Spleen (tissue), 11 donors: ENCODE measurements around the gene MFF. TPM values are rescaled to one million over a fixed set of nuclear protein-coding genes. Genes with fewer than 3 reads are reported as not detected.

Experiments
- DNase-seq: peaks from one replicate; pipeline ENCODE4 v3.0.0-alpha.2; 2020
- H3K27ac ChIP-seq, 8 donors: fragments of 200-600 bp; sonication (generic) in 7 of 8; 1 replicate in 4 of 8; 2 replicates in 4 of 8; pipeline versions ENCODE4 v1.5.0 to v1.8.0; 2016 to 2021; ENCODE audit warnings: inconsistent platforms in 4 of 8, mild to moderate bottlenecking in 4 of 8, moderate library complexity in 1 of 8
- H3K27me3 ChIP-seq, 7 donors: fragments of 200-600 bp; sonication (generic) in 6 of 7; replicated peaks in 1 of 7; 1 replicate in 4 of 7; 2 replicates in 3 of 7; pipeline versions ENCODE4 v1.5.0 to v1.8.0; 2016 to 2021; ENCODE audit warnings: inconsistent platforms in 3 of 7, mild to moderate bottlenecking in 1 of 7
- H3K36me3 ChIP-seq, 6 donors: fragments of 200-600 bp; sonication (generic) in 5 of 6; 1 replicate in 4 of 6; 2 replicates in 2 of 6; pipeline versions ENCODE4 v1.5.0 to v1.8.0; 2016 to 2021; ENCODE audit warnings: inconsistent platforms in 2 of 6
- H3K4me1 ChIP-seq, 6 donors: fragments of 200-600 bp; sonication (generic) in 5 of 6; 1 replicate in 3 of 6; 2 replicates in 3 of 6; pipeline versions ENCODE4 v1.5.0 to v1.8.0; 2016 to 2021; ENCODE audit warnings: inconsistent platforms in 3 of 6
- H3K4me3 ChIP-seq, 8 donors: fragments of 200-600 bp; sonication (generic) in 7 of 8; 1 replicate in 4 of 8; 2 replicates in 4 of 8; pipeline versions ENCODE4 v1.5.0 to v1.8.0; 2016 to 2021; ENCODE audit warnings: inconsistent platforms in 4 of 8, mild to moderate bottlenecking in 4 of 8, moderate library complexity in 2 of 8
- H3K9me3 ChIP-seq, 8 donors: fragments of 200-600 bp; sonication (generic) in 7 of 8; 1 replicate in 4 of 8; 2 replicates in 4 of 8; pipeline versions ENCODE4 v1.5.0 to v1.8.0; 2016 to 2021; ENCODE audit warnings: inconsistent platforms in 4 of 8
- POLR2A ChIP-seq, 3 donors: fragments of 450-650 bp; IDR thresholded peaks; one replicate each; pipeline ENCODE4 v1.5.1; 2017; ENCODE audit warnings: antibody characterized with exemption in 3 of 3, mild to moderate bottlenecking in 1 of 3
- POLR2AphosphoS5 ChIP-seq, 3 donors: sonication (generic); formaldehyde crosslinking; IDR thresholded peaks; one replicate each; pipeline ENCODE4 v1.5.1; 2017; ENCODE audit warnings: antibody characterized with exemption in 3 of 3
- WGBS, 5 donors: extraction: QIAGEN DNeasy Blood & Tissue Kit in 3 of 5; methylation state at CpG; one replicate each; pipeline versions ENCODE4 v1.1.5 to v1.1.7; 2013 to 2018; 5-methylcytosine and 5-hydroxymethylcytosine counted together
- intact Hi-C: fragments of 100-400 bp; cut with DNase I; formaldehyde crosslinking; loops from one replicate; pipeline ENCODE4 v1.15.0; 2023; ENCODE audit warnings: low total_unique reads
- polyA plus RNA-seq, 3 donors: library from polyadenylated mRNA; stranded (reverse); fragments of 200-250 nt; gene quantifications; one replicate each; pipeline ENCODE4 v1.2.1, GENCODE V29; 2013
- total RNA-seq, 7 donors: library from RNA; depleted of rRNA in 3 of 7; stranded (reverse); fragments of >200 nt in 3 of 7; fragmentation: NEBNext Ultra II Directional in 4 of 7; extraction: Animal tissue kit (Norgen Biotek cat#: 25700) in 4 of 7; gene quantifications; one replicate each; pipeline versions ENCODE4 v1.1.0 to v1.2.1, GENCODE V29; 2016 to 2021
- TF ChIP-seq, protein P1 (sequence below), 11 experiments: fragments of 200-600 bp in 7 of 11; fragments of 450-650 bp in 4 of 11; sonication (generic) in 4 of 11; IDR thresholded peaks in 8 of 11; conservative IDR thresholded peaks in 3 of 11; 1 replicate in 7 of 11; 2 replicates in 4 of 11; pipeline versions ENCODE4 v1.4.0 to v1.8.0; 2016 to 2021; ENCODE audit warnings: antibody characterized with exemption in 11 of 11, inconsistent platforms in 4 of 11, mild to moderate bottlenecking in 1 of 11
- donor health status: healthy with polysubstance abuse.
- donor health status: DM: no; HTN: no; CAD: no; lungs with moderate emphysema.
- donor health status: DM: no; HTN: no; CAD: no.
- donor health status: Bipolar disorder and iron deficiency.
- donor health status: healthy.
- donor health status: DM: no; HTN: no; CAD: no.
- donor health status: DM: yes; HTN: yes; CAD: no.

The MFF gene
- total and polyA plus RNA-seq, 10 donors: 59.3 to 134 (median 75.5) TPM

GRCh38 chr2:227339098-227339599, 14.1 kb downstream of the MFF start:
- Histone ChIP-seq H3K27me3 (no peaks in the 10 kb centered on the region), H3K4me3 (no peak overlapping the region), H3K27ac (no peak overlapping the region), H3K9me3 (no peaks in the 10 kb centered on the region), H3K4me1 (peaks cover 0 to 9% (median 0%) of the 10 kb centered on the region in 6 donors), H3K36me3 (peaks cover 0 to 91% (median 32%) of the 10 kb centered on the region in 6 donors)
- WGBS, 5 donors: 92 to 98% (median 95%) methylated on average over 2 of the region's 2 CpGs
- TF ChIP-seq POLR2AphosphoS5 (IDR thresholded peaks at IDR 0.05) (no peak), POLR2A (IDR thresholded peaks at IDR 0.05) (no peak)
- TF ChIP-seq, protein P1, sequence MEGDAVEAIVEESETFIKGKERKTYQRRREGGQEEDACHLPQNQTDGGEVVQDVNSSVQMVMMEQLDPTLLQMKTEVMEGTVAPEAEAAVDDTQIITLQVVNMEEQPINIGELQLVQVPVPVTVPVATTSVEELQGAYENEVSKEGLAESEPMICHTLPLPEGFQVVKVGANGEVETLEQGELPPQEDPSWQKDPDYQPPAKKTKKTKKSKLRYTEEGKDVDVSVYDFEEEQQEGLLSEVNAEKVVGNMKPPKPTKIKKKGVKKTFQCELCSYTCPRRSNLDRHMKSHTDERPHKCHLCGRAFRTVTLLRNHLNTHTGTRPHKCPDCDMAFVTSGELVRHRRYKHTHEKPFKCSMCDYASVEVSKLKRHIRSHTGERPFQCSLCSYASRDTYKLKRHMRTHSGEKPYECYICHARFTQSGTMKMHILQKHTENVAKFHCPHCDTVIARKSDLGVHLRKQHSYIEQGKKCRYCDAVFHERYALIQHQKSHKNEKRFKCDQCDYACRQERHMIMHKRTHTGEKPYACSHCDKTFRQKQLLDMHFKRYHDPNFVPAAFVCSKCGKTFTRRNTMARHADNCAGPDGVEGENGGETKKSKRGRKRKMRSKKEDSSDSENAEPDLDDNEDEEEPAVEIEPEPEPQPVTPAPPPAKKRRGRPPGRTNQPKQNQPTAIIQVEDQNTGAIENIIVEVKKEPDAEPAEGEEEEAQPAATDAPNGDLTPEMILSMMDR (IDR thresholded peaks at IDR 0.05 in 8 of 11, conservative IDR thresholded peaks at IDR 0.05 in 3 of 11): no peak
- intact Hi-C loops: no loop called here
- no peak for DNase-seq

- 79 to 82% (median 80%) methylated on average over 6 of the region's 6 CpGs for WGBS, 5 donors
- no peak for TF ChIP-seq POLR2AphosphoS5 (IDR thresholded peaks at IDR 0.05)
- TF ChIP-seq POLR2A (IDR thresholded peaks at IDR 0.05): no peak
- TF ChIP-seq, protein P1 (IDR thresholded peaks at IDR 0.05 in 8 of 11, conservative IDR thresholded peaks at IDR 0.05 in 3 of 11): no peak
- H3K4me1 ChIP-seq: peaks cover 0 to 9% (median 0%) of the 10 kb centered on the region in 6 donors
- peaks cover 0 to 84% (median 28%) of the 10 kb centered on the region in 6 donors for H3K36me3 ChIP-seq
- H3K27me3 ChIP-seq: no peaks in the 10 kb centered on the region
- no peak overlapping the region for H3K27ac ChIP-seq
- H3K4me3 ChIP-seq: no peak overlapping the region
- no peak for DNase-seq
- intact Hi-C loops: no loop called here
- no peaks in the 10 kb centered on the region for H3K9me3 ChIP-seq
These were observed 15.1 kb downstream of the MFF start for GRCh38 chr2:227340106-227340505.

DNA sequence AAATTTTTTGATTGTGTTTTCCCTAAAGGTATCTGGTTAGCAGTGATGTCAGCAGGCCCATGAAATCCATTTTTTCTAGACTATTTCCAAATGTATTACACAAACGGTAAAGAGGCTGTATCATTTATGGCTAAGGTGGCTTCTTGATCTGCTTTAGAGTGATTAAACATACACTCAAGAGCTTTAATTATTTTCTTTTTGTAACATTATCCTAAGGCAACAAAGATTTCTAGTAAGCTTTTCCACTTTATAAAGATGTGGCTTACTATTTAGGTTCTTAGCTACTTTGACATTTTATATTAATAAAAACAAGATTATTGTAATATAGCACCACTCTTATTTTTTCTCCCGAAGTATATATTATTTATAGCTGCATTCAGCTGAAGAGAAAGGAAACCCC, 16.5 kb downstream of the MFF start:
- no peaks in the 10 kb centered on the region for H3K4me1 ChIP-seq
- H3K27me3 ChIP-seq: no peaks in the 10 kb centered on the region
- TF ChIP-seq POLR2A (IDR thresholded peaks at IDR 0.05) (no peak), POLR2AphosphoS5 (IDR thresholded peaks at IDR 0.05) (no peak)
- TF ChIP-seq, protein P1 (IDR thresholded peaks at IDR 0.05 in 8 of 11, conservative IDR thresholded peaks at IDR 0.05 in 3 of 11): no peak
- H3K9me3 ChIP-seq: no peaks in the 10 kb centered on the region
- no peak for DNase-seq
- WGBS, 5 donors: 89 to 96% (median 92%) methylated on average over 2 of the region's 2 CpGs
- H3K36me3 ChIP-seq: peaks cover 0 to 84% (median 22%) of the 10 kb centered on the region in 6 donors
- H3K27ac ChIP-seq: no peak overlapping the region
- intact Hi-C loops: no loop called here
- H3K4me3 ChIP-seq: no peak overlapping the region

GRCh38 chr2:227344231-227344630, 19.2 kb downstream of the MFF start:
- 60 to 69% (median 66%) methylated on average over 2 of the region's 2 CpGs for WGBS, 5 donors
- DNase-seq: no peak
- TF ChIP-seq POLR2A (IDR thresholded peaks at IDR 0.05) (no peak), POLR2AphosphoS5 (IDR thresholded peaks at IDR 0.05) (no peak)
- TF ChIP-seq, protein P1 (IDR thresholded peaks at IDR 0.05 in 8 of 11, conservative IDR thresholded peaks at IDR 0.05 in 3 of 11): no peak
- Histone ChIP-seq H3K27ac (no peak overlapping the region), H3K4me3 (no peak overlapping the region), H3K9me3 (no peaks in the 10 kb centered on the region), H3K36me3 (peaks cover 0 to 88% (median 31%) of the 10 kb centered on the region in 6 donors), H3K27me3 (no peaks in the 10 kb centered on the region), H3K4me1 (no peaks in the 10 kb centered on the region)
- intact Hi-C loops: no loop called here
